NOMO-1 treated with dmso at 0.1 percent for 144 hours (cell line): ENCODE data around the gene UROD.

ENCODE experiments used
- DNase-seq: peaks from one replicate; lab custom pipeline; 2025; ENCODE audit not compliant: unreplicated experiment; lab: John Stamatoyannopoulos, UW

The UROD gene

DNA sequence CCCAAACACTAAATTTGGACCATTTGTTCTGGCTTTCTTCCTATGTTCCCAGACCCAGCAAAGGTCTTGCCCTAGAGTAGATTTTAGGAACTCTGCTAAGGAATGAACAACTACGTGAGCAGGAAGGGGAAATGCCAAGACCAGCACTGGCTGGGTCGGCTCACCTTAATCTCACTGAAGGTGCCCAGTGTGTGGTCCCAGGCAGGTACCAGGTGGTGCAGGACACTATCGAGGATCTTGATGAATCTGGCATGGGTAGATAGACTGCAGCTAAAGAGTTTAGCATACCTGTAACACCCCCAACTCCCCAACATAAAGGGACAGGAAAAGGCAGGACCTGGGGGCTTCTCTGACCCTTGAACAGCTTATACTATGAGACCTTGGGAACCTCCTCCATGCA, 4.0 kb upstream of the UROD start:
- no peak for DNase-seq

DNA sequence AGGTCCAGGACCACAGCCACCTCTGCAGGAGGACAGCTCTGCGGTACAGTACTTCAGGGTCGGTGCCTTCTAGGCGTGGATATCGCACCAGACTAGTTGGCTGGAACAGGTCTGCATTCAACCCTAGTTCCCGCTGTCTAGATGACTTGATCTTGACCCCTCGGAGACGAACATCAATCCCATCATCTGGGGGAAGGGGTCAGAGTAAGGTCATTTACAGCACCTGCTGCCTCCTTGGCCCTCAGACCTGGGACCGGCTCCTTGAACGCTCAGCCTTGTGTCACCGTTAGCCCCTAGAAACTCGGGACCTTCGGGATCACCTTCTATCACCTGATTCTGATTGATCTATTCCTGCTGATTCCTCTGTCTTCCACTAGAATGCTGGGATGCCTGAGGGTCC, 3.5 kb upstream of the UROD start:
- DNase-seq = no peak

DNA sequence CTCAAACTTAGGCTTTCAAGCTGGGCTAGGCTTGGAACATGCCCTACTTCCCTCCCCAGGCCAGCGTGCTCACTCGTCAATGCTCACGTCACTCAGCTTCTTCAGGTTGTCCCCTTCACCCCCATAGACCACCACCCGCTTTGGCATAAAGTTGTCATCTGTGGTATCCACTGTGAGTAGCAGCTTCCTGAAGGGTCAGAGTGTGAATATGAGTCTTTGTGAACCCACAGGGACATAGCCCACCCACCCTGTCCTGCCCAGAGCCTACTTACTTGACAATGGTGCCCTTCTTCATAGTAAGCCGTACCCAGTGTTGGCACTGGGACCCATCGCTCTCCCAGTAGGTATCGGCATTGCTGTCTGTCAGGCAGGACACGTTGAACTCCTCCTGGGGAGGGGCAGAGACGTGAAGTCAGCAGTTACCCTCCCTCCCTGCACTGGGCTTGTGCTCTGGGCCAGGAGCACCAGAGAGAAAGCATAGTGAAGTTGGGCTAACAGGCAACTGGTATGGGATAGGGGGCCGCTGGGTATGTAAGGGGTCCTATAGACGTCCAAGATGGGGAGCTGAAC, 2.7 kb upstream of the UROD start:
- no peak for DNase-seq

DNA sequence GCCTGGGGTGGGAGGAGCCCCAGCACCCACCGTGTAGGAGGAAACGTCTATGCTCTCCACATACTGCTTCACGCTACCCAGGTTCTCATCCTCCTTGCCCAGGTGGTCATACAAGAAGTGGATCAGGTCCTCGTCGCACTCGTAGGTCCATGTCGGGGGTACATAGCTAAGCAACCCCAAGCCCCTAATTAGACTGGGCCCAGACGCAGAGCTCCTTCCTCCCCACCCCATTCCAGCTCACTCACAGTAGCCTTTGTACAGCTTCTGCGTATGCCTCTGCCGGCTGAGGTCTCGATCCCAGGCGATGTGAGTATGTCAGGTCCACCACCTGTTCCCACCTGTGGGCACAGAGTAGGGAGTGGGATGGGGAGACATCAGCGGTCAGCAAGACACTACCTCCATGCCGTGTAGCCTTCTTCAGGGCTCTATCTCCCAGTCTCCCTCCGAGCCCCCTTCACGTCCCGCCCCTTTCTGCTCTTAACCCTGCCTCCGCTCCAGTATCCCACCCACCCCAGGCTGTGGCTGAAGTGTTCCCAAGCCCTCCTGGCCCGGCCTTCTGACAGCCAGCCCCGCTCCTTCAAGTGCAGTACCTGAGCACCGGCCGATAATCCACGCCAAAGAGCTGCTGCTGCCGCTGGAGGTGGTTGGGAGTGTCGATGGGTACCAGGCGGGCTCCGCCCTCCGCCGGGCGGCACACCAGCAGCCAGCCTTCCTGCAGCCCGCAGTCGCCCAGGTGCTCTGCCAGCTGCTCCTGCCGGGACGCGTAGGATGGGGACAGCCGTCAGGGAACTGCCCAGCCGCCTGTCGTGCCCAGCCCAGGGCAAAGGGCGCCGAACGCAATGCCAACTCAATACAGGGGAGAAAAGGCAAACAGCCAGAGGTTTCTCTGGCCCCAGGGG, 1.8 kb upstream of the UROD start:
- no peak for DNase-seq

DNA sequence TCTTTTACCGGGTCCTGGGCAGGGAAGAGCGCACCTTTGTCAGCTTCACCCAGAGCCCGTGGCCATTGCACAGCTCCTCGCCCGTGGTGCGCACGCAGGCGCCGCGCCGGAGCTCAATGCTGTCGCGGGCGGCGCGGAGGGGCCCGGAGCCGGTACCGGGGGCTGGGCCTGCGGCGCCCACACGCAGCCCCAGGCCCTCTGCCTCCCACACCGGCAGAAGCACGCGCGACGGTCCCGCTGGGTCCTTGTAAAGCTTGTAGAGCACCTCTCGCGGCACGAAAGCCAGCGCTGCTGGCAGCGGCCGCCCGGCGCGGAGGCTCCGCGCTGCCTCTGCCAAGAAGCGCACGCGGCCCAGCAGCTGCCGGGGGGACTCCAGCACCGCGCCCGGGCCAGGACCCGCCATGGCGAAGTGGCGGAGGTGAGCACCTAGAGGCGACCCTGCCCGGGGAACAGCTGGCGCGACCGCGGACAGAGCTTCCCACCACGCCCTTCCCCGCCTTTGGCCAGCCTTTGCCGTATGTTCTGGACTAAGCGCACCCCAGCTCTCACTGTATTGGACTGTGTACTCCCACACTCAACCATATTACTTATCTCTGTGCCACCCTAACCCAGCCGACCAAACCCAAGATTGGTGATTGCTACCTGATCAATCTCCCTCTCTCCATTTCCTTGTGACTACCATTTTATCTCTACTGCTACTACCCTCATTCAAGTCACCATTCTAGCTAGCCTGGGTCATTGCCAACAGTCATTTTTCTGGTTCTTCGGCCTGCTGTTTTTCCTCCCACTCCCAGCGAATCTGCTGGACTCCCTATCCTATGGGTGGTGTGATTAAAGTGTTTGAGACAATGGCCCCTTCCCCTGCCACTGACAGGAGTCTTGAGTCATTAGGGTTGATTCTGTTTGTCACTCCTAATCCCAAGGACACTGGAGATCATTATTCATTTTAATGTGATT, 921 bp upstream of the UROD start, which contains the start of gene HECTD3:
HECTD3 (minus strand) TSS at position 470 of the 957 bp plus-strand sequence; CDS start at position 403, 67 bp downstream.
- peak; percentile 82 for DNase-seq

DNA sequence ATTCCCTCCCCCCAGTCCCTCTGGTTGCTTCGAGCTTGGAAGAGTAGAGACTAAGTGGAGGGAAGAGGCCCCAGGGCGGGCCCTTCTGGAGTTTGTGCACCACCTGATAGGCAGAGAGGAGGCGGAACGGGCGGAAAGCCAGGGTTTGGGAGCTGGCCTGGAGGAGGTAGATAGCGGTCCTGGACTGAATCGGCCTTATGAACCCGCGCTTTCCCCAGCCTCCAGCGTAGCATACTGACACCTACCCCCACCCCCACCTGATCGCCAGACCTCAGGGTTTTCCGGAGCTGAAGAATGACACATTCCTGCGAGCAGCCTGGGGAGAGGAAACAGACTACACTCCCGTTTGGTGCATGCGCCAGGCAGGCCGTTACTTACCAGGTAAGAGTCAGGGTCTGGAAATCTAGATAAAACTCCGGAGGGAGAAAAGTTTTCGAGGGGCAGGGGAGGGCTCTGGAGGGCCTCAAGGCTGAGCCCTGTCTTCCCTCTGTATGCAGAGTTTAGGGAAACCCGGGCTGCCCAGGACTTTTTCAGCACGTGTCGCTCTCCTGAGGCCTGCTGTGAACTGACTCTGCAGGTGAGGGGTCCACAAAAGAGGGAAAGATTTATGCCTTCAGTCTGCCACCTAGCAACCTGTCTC, 705 bp downstream of the UROD start:
- no peak for DNase-seq

DNA sequence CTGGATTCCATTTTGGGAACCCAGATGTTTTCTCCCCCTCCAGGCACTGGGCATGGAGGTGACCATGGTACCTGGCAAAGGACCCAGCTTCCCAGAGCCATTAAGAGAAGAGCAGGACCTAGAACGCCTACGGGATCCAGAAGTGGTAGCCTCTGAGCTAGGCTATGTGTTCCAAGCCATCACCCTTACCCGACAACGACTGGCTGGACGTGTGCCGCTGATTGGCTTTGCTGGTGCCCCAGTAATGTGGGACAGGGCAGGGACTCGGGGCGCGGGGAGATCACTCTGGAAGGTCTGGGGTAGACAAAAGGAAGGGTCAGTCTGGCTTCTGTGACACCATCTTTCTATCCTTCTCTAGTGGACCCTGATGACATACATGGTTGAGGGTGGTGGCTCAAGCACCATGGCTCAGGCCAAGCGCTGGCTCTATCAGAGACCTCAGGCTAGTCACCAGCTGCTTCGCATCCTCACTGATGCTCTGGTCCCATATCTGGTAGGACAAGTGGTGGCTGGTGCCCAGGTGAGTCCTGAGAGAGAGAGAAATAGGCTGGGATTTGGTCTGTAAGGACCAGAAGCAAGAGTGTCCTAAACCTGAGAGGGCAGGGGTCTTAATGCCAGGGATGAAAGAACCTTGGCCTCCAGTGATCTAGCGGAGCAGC, 1.6 kb downstream of the UROD start:
- DNase-seq = no peak

DNA sequence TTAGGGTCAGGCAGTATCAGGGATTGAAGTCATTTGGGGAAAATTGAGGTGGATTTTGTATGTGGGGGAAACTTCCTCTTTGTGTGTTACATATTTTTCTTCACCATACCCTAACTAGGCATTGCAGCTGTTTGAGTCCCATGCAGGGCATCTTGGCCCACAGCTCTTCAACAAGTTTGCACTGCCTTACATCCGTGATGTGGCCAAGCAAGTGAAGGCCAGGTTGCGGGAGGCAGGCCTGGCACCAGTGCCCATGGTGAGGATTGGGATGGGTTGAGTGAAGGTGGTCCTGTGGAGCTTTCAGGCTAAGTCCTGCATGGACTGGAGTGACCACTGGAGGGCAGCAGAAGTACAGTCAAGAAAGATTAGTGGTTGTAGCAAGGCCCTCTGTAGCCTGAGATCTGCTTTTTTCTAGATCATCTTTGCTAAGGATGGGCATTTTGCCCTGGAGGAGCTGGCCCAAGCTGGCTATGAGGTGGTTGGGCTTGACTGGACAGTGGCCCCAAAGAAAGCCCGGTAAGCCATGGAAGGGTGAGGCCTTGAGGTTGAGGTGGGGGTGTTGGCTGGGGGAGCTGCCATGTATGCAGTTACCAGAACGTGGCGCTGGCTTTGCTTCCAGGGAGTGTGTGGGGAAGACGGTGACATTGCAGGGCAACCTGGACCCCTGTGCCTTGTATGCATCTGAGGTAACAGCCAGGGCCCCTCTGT, 2.4 kb downstream of the UROD start:
- peak; percentile 21 for DNase-seq

DNA sequence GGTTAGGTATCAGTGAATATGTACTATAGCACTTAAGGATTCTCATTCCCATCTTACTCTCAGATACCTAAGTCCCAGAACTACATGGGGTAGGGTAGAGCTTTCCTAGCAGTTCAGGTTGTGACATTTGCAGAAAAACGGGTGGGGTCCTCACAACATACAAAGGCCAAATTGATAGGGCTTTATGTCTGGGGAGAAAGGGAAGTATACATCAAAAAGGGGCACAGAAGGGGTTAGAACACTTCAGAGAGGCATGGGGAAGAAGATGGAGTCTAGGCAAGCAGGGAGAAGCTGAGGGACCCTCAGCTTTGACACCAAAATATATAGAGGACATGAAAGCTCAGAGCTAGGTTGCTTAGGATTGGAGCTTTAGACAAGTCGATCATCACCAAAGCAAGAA, 3.6 kb downstream of the UROD start:
- DNase-seq = no peak

DNA sequence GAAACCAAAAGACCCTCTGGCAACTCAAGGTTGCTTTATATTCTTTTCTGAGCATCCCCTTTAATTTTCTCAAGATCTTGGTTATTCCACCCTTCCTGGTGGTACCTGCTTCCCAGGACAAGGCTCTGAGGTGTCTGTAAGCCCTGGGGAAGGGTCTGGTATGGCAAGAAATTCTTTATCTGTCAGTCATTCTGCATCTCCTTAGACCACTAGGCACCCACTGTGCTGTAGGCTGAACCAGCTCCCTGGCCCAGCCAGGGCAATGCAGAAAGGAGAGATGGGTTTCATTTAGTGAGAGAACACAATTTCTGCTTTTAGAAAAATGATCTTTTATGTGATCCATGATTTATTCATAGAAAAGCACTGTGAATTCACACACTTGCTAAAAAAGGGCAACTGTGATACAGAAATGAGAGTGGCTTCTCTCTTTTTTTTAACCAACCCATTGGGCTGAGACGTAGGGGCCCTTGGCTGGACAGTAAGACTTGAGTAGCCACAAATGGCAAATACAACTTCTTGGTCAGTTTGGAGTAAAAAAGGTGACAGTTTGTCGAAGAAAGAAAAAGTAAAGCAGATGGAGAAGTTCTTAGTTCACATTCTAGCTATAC, 4.1 kb downstream of the UROD start:
- DNase-seq = no peak

DNA sequence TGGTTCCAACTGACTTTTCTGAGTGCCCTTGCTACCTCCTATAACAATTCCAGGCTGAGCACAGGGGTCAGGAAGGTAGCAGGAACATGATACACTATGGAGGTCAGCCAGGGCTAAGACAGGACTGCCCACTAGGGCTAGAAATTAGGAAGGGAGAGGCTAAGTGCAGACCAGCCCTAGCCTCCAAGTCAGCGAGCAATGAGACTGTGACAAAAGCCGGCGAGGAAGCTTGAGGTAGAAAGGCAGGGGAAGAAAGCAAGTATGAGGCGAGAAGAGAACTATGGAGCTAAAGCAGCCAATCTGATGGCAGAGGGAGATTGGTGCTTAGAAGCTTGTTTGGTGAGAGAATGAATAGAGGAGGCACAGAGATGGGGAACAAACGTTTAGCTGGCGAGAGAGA, 4.7 kb downstream of the UROD start:
- no peak for DNase-seq

DNA sequence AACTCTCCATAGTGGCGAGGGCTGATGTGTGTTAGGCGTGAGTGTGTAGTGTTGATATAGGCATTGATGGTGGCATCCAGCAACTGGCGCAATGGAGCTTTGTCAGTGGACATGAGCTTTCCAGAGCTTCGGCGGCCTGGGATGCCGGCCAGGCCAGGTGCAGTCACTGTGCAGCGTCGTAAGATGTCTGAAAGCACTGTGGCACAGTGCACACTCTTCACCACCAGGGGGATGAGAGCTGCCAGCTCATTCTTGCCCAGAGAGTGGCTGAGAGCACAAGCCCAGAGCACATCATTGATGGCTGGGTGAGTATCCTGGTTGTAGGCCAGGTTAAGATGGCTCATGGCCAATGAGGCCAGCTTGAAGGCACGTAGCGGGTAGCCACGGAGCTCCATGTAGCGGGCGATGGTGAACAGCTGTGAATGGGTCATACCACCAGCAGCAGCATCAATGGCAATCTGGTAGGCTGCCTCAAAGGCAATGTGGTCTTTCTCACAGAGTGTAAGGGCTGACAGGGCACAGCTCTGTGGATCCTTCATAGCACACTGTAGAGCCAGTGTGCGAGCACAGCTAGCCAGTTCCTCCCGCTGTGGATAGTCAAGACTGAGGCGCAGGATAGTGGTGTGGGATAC, 6.7 kb downstream of the UROD start:
- DNase-seq = no peak

DNA sequence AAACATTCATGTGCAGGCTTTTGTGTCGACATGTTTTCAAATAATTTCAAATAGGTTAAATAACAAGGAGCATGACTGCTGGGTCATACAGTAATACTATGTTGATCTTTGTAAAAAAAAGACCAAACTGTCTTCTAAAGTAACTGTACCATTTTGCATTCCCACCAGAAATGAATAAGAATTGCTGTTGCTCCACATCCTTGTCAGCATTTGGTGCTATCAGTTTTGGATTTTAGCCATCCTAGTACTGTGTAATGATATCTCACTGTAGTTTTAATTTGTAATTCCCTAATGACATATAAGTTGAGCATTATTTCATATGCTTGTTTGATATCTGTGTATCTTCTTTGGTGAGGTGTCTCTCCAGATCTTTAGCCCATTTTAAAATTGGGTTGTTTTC, 11.6 kb downstream of the UROD start:
- no peak for DNase-seq

DNA sequence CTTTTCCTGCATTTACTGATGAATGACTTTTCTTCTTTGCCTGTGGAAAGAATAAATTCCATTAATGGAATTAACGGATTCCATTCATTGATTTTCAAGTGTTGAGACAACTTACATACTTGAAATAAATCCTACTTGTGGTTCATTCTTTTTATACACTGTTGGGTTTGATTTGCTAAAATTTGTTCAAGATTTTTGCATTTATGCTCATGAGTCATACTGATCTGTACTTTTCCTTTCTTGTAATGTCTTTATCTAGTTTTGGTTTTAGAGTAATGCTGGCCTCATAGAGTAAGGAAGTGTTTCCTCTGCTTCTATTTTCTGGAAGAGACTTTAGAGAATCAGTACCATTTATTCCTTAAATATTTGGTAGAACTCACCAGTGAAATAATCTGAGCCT, 14.4 kb downstream of the UROD start:
- DNase-seq = no peak

DNA sequence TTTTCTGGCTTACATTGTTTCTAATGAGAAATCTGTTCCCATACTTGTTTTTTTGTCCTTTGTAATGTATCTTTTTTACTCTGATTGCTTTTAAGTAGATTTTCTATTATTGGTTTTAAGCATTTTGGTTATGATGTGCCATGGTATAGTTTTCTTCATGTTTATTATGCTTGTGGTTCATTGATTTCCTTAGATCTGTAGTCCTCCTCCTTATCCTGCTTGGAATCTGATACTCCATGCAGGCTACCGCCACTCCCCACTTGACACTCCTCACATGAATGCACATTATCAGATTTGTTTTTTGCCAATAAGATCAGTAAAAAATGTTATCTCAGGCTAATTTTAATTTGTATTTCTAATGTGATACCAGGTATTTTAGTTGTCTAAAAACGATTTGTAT, 20.8 kb downstream of the UROD start:
- no peak for DNase-seq

DNA sequence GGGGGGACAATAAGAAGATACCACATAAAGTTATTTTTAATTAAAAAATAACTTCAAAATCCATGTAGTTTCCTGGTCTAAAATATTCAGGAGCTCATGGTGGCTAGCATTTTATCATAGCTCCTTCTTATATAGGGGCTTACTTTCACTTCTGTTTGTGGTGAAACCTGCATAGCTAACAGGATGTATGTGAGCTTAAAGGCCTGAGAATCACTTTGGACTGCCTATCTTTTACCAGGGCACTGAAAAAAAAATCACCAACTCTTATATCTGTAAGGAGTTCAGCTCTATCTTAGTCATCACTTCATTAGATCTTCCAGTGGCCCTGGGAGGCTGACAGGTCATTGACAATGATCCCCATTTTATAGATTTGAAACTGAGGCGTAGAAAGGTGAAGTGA, 21.3 kb downstream of the UROD start:
- DNase-seq = no peak

DNA sequence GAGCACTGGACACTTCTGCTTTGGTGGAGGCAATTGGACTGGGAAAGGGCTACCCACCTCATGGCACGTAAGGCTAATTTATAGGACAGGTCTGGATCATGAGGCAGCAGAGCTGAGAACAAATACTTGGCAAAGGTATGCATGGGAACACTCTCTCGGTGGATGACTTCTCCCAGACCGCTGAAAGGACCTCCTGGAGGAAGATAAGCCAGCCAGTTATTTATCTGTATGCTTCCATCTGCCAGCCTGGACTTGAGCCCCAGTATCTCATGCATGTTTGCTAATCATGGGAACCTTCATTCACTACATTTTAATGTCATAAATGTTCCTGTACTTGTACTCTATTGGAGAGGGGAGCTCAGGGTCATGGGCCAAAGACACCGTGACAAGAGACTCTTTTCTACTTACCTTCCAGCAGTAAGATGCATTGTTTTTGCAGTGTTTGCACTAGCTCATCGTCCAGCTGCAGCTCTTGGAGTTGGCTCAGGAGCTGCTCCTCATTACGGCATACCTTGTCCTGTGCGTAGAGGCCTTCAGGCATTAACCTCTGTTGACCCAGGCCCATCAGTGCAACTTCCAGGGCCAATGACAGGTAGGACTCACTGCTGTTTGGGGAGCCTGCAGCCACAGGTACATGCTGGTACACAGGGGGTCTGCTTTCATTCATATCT, 23.7 kb downstream of the UROD start:
- no peak for DNase-seq

DNA sequence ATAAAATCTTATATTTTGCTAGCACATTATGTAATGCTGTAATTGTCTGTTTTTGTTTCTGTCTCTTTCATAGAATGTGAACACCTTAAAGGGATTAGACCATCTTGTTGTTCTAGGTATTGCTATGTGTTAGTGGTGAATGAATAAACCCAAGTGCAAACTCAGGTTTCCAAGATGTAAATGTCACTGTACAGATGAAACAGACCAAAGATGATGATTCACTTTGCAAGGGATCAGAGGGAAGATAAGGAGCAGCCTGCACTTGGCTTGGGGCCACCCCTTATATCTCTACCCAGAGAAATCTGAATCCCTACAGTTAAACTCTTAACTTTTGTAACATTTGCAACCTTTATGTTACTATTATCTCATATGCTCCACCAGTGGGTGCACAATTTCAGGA, 25.4 kb downstream of the UROD start:
- no peak for DNase-seq
